HPDE6-E6E7 (cell line): ENCODE results near the gene DENND4C.
"Not testable (repeated sequence)": the region's sequence is repeated elsewhere in the genome, so short reads cannot be mapped to it uniquely, and the experiment has no call there.

Source experiments
- DNase-seq: peaks from one replicate; pipeline ENCODE4 v3.0.0; 2011; ENCODE audit warnings: missing footprints; ENCODE audit errors: extremely low spot score

DENND4C gene

DNA sequence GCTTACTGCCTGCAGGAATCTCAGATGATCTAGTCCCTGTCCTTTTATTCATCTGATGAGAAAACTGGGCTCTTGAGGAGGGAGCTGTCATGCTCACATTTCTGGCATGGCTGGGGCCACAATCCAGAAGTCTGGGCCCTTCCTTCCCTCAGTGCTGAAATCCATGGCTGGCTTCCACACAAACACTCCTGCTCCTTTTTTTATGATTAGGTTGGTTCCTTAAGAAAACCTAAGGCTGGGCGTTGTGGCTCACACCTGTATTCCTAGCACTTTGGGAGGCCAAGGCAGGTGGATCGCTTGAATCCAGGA is 179.7 kb downstream of the DENND4C start:
- no peak for DNase-seq

DNA sequence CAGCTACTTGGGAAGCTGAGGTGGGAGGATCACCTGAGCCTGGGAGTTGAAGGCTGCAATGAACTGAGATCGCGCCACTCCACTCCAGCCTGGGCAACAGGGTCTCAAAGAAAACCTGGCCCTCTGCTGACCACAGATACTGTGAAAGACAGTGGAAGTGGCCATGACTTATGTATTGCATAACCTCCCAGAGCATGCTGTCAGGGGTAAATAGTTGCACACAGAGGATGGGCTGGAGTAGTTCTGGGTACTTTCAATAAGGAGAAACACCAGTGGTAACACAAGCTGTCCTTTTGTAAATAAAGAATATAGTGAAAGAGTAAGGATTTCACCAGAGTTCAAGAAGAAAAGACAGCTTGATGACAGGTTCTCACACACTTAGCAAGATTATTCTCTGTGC is 180.1 kb downstream of the DENND4C start:
- DNase-seq: no peak

GRCh38 chr9:19411316-19411715 is 180.8 kb downstream of the DENND4C start:
- no peak for DNase-seq

DNA sequence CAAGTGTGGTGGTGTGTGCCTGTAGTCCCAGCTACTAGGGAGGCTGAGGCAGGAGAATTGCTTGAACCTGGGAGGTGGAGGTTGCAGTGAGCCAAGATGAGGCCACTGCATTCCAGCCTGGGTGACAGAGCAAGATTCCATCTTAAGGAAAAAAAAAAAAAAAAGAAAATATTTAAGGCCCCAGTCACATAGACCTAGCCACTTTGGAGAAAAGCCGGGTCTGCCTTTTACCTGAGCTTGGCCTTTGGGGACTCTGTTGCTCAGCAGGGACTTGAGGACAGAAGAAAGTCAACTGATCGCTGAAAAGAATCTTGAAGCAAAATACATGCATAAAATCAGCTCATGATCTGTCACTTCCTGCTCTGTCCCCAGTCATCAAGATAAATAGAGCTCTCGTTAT is 183.0 kb downstream of the DENND4C start:
- not testable (repeated sequence) for DNase-seq

- no peak for DNase-seq
Observed at GRCh38 chr9:19416143-19416542, 185.7 kb downstream of the DENND4C start.

- no peak for DNase-seq
Observed at GRCh38 chr9:19420877-19421276, 190.4 kb downstream of the DENND4C start.
